ENCODE data around the gene MCOLN2. TPM values are rescaled to one million over a fixed set of nuclear protein-coding genes. Genes with fewer than 3 reads are reported as not detected.

The MCOLN2 gene
- total RNA-seq, 2 experiments from 2014 or later, result 104 to 188 TPM

- TF ChIP-seq CTCF (conservative IDR thresholded peaks at IDR 0.05; ENCODE audit: low read length) (no peak), EZH2phosphoT487 (IDR thresholded peaks at IDR 0.05; ENCODE audit: borderline replicate concordance, low read depth, low read length) (no peak)
These were observed 113.6 kb downstream of the MCOLN2 start for GRCh38 chr1:84883286-84883685.

GRCh38 chr1:84877592-84877991 lies 119.3 kb downstream of the MCOLN2 start:
- ChIA-PET POLR2A (no interaction called here), CTCF (ENCODE audit: unreplicated experiment) (no interaction called here)
- DNase-seq (ENCODE audit: low spot score), result no peak
- H3K4me1 ChIP-seq (ENCODE audit: insufficient read depth, low read length, poor library complexity, severe bottlenecking), result no peaks in the 10 kb centered on the region
- no peak overlapping the region for H3K4me2 ChIP-seq (ENCODE audit: low read length)
- H4K20me1 ChIP-seq (ENCODE audit: insufficient read depth, low read length), result no peaks in the 10 kb centered on the region
- H3K9me2 ChIP-seq (ENCODE audit: insufficient read depth, low read length), result no peaks in the 10 kb centered on the region
- TF ChIP-seq EZH2phosphoT487 (IDR thresholded peaks at IDR 0.05; ENCODE audit: borderline replicate concordance, low read depth, low read length) (no peak), CTCF (conservative IDR thresholded peaks at IDR 0.05; ENCODE audit: low read length) (no peak)
- H3K79me2 ChIP-seq (ENCODE audit: insufficient read depth, low read depth, low read length), result no peaks in the 10 kb centered on the region
- no peak overlapping the region for H2AFZ ChIP-seq (ENCODE audit: low read length)
- H3K36me3 ChIP-seq (ENCODE audit: insufficient read depth, low read length), result no peaks in the 10 kb centered on the region
- H3K27ac ChIP-seq (ENCODE audit: low read depth, low read length, poor library complexity, severe bottlenecking), result no peak overlapping the region
- intact Hi-C loops (cut with micrococcal nuclease; ENCODE audit: unreplicated experiment), result no loop called here
- H3K9me3 ChIP-seq (ENCODE audit: low read length), result 0 out of 2 replicates have a peak, but pooled peaks cover 4% of the 10 kb centered on the region
- no peak overlapping the region for H3K4me3 ChIP-seq (ENCODE audit: low read depth, low read length, poor library complexity, severe bottlenecking)
- BruUV-seq (replicated peaks), result no TSS peak

More at GRCh38 chr1:84883286-84883685, 113.6 kb downstream of the MCOLN2 start:
- no peak overlapping the region for H2AFZ ChIP-seq (ENCODE audit: low read length)
- H3K4me2 ChIP-seq (ENCODE audit: low read length), result no peak overlapping the region
- no peak overlapping the region for H3K27ac ChIP-seq (ENCODE audit: low read depth, low read length, poor library complexity, severe bottlenecking)
- H3K9me2 ChIP-seq (ENCODE audit: insufficient read depth, low read length), result no peaks in the 10 kb centered on the region
- H3K9me3 ChIP-seq (ENCODE audit: low read length), result 0 out of 2 replicates have a peak, but pooled peaks cover 4% of the 10 kb centered on the region
- H3K36me3 ChIP-seq (ENCODE audit: insufficient read depth, low read length), result no peaks in the 10 kb centered on the region
- no peak for DNase-seq (ENCODE audit: low spot score)
- ChIA-PET POLR2A (no interaction called here), CTCF (ENCODE audit: unreplicated experiment) (no interaction called here)
- H3K4me3 ChIP-seq (ENCODE audit: low read depth, low read length, poor library complexity, severe bottlenecking), result no peak overlapping the region
- intact Hi-C loops (cut with micrococcal nuclease; ENCODE audit: unreplicated experiment), result no loop called here
- H3K4me1 ChIP-seq (ENCODE audit: insufficient read depth, low read length, poor library complexity, severe bottlenecking), result no peaks in the 10 kb centered on the region
- BruUV-seq (replicated peaks), result no TSS peak
- H4K20me1 ChIP-seq (ENCODE audit: insufficient read depth, low read length), result no peaks in the 10 kb centered on the region
- H3K79me2 ChIP-seq (ENCODE audit: insufficient read depth, low read depth, low read length), result no peaks in the 10 kb centered on the region

GRCh38 chr1:84876353-84876752 lies 120.6 kb downstream of the MCOLN2 start:
- TF ChIP-seq CTCF (conservative IDR thresholded peaks at IDR 0.05; ENCODE audit: low read length), result no peak
- no peak for TF ChIP-seq EZH2phosphoT487 (IDR thresholded peaks at IDR 0.05; ENCODE audit: borderline replicate concordance, low read depth, low read length)
- no peak for DNase-seq (ENCODE audit: low spot score)
- CTCF ChIA-PET (ENCODE audit: unreplicated experiment), result no interaction called here

More at GRCh38 chr1:84876353-84876752, 120.6 kb downstream of the MCOLN2 start:
- no TSS peak for BruUV-seq (replicated peaks)
- intact Hi-C loops (cut with micrococcal nuclease; ENCODE audit: unreplicated experiment), result no loop called here
- Histone ChIP-seq H3K9me3 (ENCODE audit: low read length) (no peaks in the 10 kb centered on the region), H2AFZ (ENCODE audit: low read length) (no peak overlapping the region), H3K27ac (ENCODE audit: low read depth, low read length, poor library complexity, severe bottlenecking) (no peak overlapping the region), H3K36me3 (ENCODE audit: insufficient read depth, low read length) (no peaks in the 10 kb centered on the region), H4K20me1 (ENCODE audit: insufficient read depth, low read length) (no peaks in the 10 kb centered on the region), H3K4me1 (ENCODE audit: insufficient read depth, low read length, poor library complexity, severe bottlenecking) (no peaks in the 10 kb centered on the region), H3K4me3 (ENCODE audit: low read depth, low read length, poor library complexity, severe bottlenecking) (no peak overlapping the region), H3K79me2 (ENCODE audit: insufficient read depth, low read depth, low read length) (no peaks in the 10 kb centered on the region), H3K9me2 (ENCODE audit: insufficient read depth, low read length) (no peaks in the 10 kb centered on the region), H3K4me2 (ENCODE audit: low read length) (no peak overlapping the region)
- POLR2A ChIA-PET, result no interaction called here

Other genes starting within 250 kb of the MCOLN2 start
- gene LPAR3, start 103.9 kb downstream of the MCOLN2 start, total RNA-seq (2014; rRNA removed; shearing (Covaris generic)), result not detected in 2 replicates
- gene LPAR3, start 103.9 kb downstream of the MCOLN2 start, total RNA-seq (2022), result not detected in 2 replicates
- gene MCOLN3, start 51.4 kb upstream of the MCOLN2 start, total RNA-seq (2014; rRNA removed; shearing (Covaris generic)), result not detected in 2 replicates
- gene MCOLN3, start 51.4 kb upstream of the MCOLN2 start, total RNA-seq (2022), result not detected in 2 replicates
- not detected in 2 replicates for gene SYDE2, start 203.9 kb upstream of the MCOLN2 start, total RNA-seq (2014; rRNA removed; shearing (Covaris generic))
- gene SYDE2, start 203.9 kb upstream of the MCOLN2 start, total RNA-seq (2022), result not detected in 2 replicates